CD4-positive, alpha-beta memory T cell (primary cell): ENCODE measurements around the gene ST7. TPM values are rescaled to one million over a fixed set of nuclear protein-coding genes. Genes with fewer than 3 reads are reported as not detected.

Experiments used
- CTCF ChIA-PET: fragments of 350-600 bp; sonication (Branson Sonifier 250); formaldehyde crosslinking; loops from one replicate; lab custom pipeline; 2021; ENCODE audit warnings: inconsistent platforms; ENCODE audit not compliant: partially characterized antibody; lab: Charles Lee
- POLR2A ChIA-PET: fragments of 350-600 bp; sonication (Branson Sonifier 250); formaldehyde crosslinking; loops from one replicate; lab custom pipeline; 2021; ENCODE audit not compliant: partially characterized antibody; lab: Charles Lee
- DNase-seq, 5 donors: peaks; one replicate each; pipeline versions ENCODE4 v3.0.0 to v3.0.0-alpha.2; 2020 to 2022; ENCODE audit warnings: mixed read lengths in 1 of 5
- H3K27ac ChIP-seq: one replicate; pipeline ENCODE4 v1.7.0; 2013; ENCODE audit warnings: low read depth, low read length
- H3K27me3 ChIP-seq: 2 replicates; pipeline ENCODE4 v1.7.0; 2013; ENCODE audit warnings: mild to moderate bottlenecking, low read length, moderate library complexity; ENCODE audit not compliant: insufficient read depth
- H3K36me3 ChIP-seq: 2 replicates; pipeline ENCODE4 v1.7.0; 2013; ENCODE audit warnings: mild to moderate bottlenecking, low read length, moderate library complexity; ENCODE audit not compliant: insufficient read depth
- H3K4me1 ChIP-seq: 2 replicates; pipeline ENCODE4 v1.7.0; 2013; ENCODE audit warnings: mild to moderate bottlenecking, low read length, moderate library complexity; ENCODE audit not compliant: insufficient read depth
- H3K4me3 ChIP-seq, 2 donors: one replicate each; pipeline ENCODE4 v1.7.0; 2013; ENCODE audit warnings: low read length in 2 of 2, mild to moderate bottlenecking in 1 of 2
- H3K9me3 ChIP-seq, 2 donors: one replicate each; pipeline ENCODE4 v1.7.0; 2013; ENCODE audit warnings: low read length in 2 of 2, control low read depth in 1 of 2; ENCODE audit not compliant: control insufficient read depth in 1 of 2
- H3K27ac Mint-ChIP-seq, 7 donors: one replicate each; pipeline ENCODE4 v1.8.0; 2020 to 2021; ENCODE audit warnings: mixed read lengths in 7 of 7, mild to moderate bottlenecking in 6 of 7, inconsistent platforms in 3 of 7, moderate library complexity in 3 of 7
- H3K27me3 Mint-ChIP-seq, 2 donors: one replicate each; pipeline ENCODE4 v1.8.0; 2020 to 2021; ENCODE audit warnings: mixed read lengths in 2 of 2
- H3K36me3 Mint-ChIP-seq, 2 donors: one replicate each; pipeline ENCODE4 v1.8.0; 2020 to 2021; ENCODE audit warnings: mixed read lengths in 2 of 2, inconsistent platforms in 1 of 2, mild to moderate bottlenecking in 1 of 2
- H3K4me1 Mint-ChIP-seq, 4 donors: one replicate each; pipeline ENCODE4 v1.8.0; 2020 to 2021; ENCODE audit warnings: mixed read lengths in 4 of 4, mild to moderate bottlenecking in 1 of 4
- H3K4me3 Mint-ChIP-seq, 8 donors: one replicate each; pipeline ENCODE4 v1.8.0; 2020 to 2021; ENCODE audit warnings: mixed read lengths in 8 of 8, mild to moderate bottlenecking in 7 of 8, moderate library complexity in 6 of 8, inconsistent platforms in 3 of 8
- H3K9me3 Mint-ChIP-seq, 8 donors: one replicate each; pipeline ENCODE4 v1.8.0; 2020 to 2021; ENCODE audit warnings: mixed read lengths in 8 of 8, mild to moderate bottlenecking in 5 of 8, inconsistent platforms in 3 of 8, moderate library complexity in 1 of 8
- intact Hi-C: fragments of 100-400 bp; cut with micrococcal nuclease; formaldehyde crosslinking; loops from one replicate; pipeline ENCODE4 v1.15.1; 2023
- polyA plus RNA-seq, 2 donors: library from polyadenylated mRNA; unstranded; fragments of 300-500 nt; fragmentation: Illumina TruSeq; gene quantifications; one replicate each; pipeline ENCODE4 v1.2.3, GENCODE V29; 2021
- total RNA-seq, 2 experiments: library from RNA; stranded (reverse); gene quantifications; one replicate each; pipeline ENCODE4 v1.2.3, GENCODE V29; 2021

Gene ST7
- total and polyA plus RNA-seq, 4 experiments from 2014 or later: 3.8 to 6.6 (median 4.0) TPM

DNA sequence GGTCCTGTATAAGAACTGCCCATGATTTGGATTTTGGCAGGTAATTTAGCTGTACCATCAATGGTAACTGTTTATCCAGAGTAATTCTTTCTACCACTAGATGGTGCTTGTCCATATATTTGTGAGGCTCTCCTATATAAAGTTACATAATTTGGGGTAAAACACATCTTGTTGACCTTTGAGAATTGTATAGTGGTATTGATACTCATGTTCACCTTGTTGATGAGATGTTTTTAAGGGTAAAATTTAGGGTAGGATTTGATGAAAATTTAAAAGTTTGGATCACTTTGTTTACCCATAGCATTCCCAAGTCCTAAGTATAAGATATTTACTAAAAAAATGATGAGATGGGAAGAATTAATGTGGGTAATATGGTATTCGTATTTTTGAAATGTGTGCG lies 31.6 kb downstream of the ST7 start:
- peaks cover 3% of the 10 kb centered on the region for H3K4me1 ChIP-seq
- intact Hi-C loops: loop anchor here (1.0 to 2.0 kb wide), 5 partner anchors 13 to 1168 kb away; no protein-coding TSS in a partner anchor
- H3K36me3 ChIP-seq: no peaks in the 10 kb centered on the region
- Mint-ChIP-seq H3K27me3 (no peaks in the 10 kb centered on the region), H3K27ac (no peak overlapping the region), H3K36me3 (no peaks in the 10 kb centered on the region), H3K9me3 (no peaks in the 10 kb centered on the region), H3K4me3 (no peak overlapping the region), H3K4me1 (no peaks in the 10 kb centered on the region)
- ChIA-PET CTCF (interaction anchor here (1.0 to 12.1 kb wide), 15 partner anchors 9 to 148 kb away, joined by 3 to 406 read pairs (median 6); no protein-coding TSS in a partner anchor), POLR2A (no interaction called here)
- peak in 4 of 5 donors; percentile 35 to 46 (median 39) for DNase-seq
- H3K27ac ChIP-seq: no peak overlapping the region
- H3K4me3 ChIP-seq: no peak overlapping the region
- H3K27me3 ChIP-seq: no peaks in the 10 kb centered on the region
- H3K9me3 ChIP-seq: no peaks in the 10 kb centered on the region

DNA sequence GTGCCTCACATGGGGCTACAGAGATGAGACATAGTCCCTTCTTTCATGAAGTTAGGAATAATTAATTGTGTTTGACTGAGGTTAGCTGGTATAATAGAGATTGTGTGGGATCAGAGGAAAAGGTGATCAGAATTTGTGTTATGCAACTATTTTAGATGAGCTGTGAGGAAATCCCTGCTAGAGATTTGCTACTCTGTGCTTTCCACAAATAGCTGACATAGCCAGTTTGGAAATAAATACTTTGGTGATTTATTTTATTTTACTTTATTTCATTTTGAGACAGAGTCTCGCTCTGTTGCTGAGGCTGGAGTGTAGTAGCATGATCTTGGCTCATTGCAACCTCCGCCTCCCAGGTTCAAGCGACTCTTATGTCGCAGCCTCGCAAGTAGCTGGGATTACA lies 32.3 kb downstream of the ST7 start:
- H3K9me3 Mint-ChIP-seq: no peaks in the 10 kb centered on the region

DNA sequence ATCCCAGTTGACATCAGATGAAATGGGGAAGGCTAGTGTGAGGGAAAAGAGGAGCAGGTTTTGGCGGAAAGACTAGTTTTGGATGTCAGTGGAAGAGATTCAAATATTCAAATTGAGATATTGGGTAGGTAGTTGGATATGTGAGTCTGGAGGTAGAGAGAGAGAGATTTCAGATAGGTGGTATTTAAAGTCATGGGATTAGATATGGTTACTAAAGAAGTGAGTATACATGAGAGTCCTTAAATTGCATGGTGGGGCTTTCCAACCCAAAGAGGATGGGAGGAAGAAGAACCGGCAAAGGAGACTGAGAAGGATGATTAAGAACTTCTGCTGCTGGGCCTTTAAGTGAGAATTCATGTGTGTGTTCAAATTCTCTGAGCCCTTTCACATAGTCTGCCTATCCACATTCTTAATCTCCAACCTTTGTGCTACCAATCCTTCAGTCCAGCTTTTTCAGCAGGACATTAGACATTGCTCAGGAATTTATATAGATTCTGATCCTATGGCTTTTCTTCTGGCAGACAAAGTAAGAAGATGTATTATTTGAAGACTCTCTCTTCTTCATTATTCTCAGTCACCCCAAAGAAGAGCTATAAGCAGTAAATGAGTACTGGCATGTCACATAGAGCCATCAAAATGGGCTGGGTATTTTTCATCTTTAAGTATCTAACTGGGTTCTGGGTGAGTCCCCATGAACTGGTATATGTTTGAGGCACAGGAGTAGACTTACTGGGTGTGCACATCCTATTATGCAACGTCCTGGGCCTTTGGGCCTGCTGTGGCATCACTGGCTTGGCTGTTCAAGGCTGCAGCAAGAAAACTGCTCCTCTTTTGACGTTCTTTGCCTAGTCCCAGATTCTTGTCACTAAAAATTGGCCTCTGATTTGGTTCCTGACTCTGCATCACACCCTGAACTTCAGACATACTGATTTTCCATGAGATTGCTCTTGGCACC lies 33.6 kb downstream of the ST7 start:
- Mint-ChIP-seq H3K9me3 (no peaks in the 10 kb centered on the region), H3K27me3 (no peaks in the 10 kb centered on the region), H3K27ac (no peak overlapping the region), H3K4me1 (no peaks in the 10 kb centered on the region), H3K36me3 (no peaks in the 10 kb centered on the region), H3K4me3 (no peak overlapping the region)
- no peak overlapping the region for H3K4me3 ChIP-seq
- POLR2A ChIA-PET: no interaction called here
- H3K9me3 ChIP-seq: no peaks in the 10 kb centered on the region
- no peaks in the 10 kb centered on the region for H3K36me3 ChIP-seq
- no peak overlapping the region for H3K27ac ChIP-seq
- CTCF ChIA-PET: interaction anchor here (0.7 to 12.1 kb wide), 9 partner anchors 9 to 146 kb away, joined by 3 to 406 read pairs (median 12); no protein-coding TSS in a partner anchor
- peaks cover 3% of the 10 kb centered on the region for H3K4me1 ChIP-seq
- no peaks in the 10 kb centered on the region for H3K27me3 ChIP-seq
- no peak for DNase-seq
- intact Hi-C loops: no loop called here

More for the DNA sequence above, 32.3 kb downstream of the ST7 start:
- no peak for DNase-seq
- H3K4me3 Mint-ChIP-seq: no peak overlapping the region
- no peak overlapping the region for H3K27ac ChIP-seq
- no peak overlapping the region for H3K4me3 ChIP-seq
- intact Hi-C loops: loop anchor here (1.0 to 2.0 kb wide), 4 partner anchors 55 to 1167 kb away; no protein-coding TSS in a partner anchor
- no peaks in the 10 kb centered on the region for H3K36me3 ChIP-seq
- H3K4me1 Mint-ChIP-seq: no peaks in the 10 kb centered on the region
- H3K27ac Mint-ChIP-seq: no peak overlapping the region
- H3K4me1 ChIP-seq: peaks cover 3% of the 10 kb centered on the region
- ChIA-PET CTCF (interaction anchor here (1.2 to 12.1 kb wide), 11 partner anchors 10 to 147 kb away, joined by 3 to 406 read pairs (median 10); no protein-coding TSS in a partner anchor), POLR2A (no interaction called here)
- H3K36me3 Mint-ChIP-seq: no peaks in the 10 kb centered on the region
- H3K9me3 ChIP-seq: no peaks in the 10 kb centered on the region
- no peaks in the 10 kb centered on the region for H3K27me3 ChIP-seq
- no peaks in the 10 kb centered on the region for H3K27me3 Mint-ChIP-seq

DNA sequence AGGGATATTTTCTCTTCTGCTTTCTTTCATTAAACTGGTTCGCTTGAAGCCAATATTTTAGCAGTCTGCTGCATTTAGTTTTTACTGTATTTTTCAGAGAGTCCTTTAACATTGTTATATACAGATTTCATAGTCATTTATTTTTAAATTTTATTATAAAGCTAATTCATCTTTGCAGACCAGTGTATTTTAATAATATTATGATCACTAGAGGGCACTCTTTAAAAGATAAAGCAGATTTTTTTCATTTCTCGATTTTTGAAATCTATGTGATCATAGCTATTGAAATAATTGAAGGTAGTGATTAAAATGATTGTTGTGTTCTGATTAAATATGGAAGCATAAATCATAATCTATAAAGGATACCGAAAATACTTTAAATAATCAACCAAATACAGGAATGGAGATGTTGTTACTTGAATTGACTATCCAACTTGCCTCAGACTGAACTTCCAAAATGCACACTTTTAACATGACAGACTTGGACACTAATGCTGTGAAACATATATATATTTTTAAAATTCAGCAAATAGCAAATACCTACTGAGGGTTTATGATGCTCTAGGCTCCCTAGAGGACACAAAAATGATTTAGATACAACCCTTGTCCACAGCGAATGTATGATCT lies 35.2 kb downstream of the ST7 start:
- Histone ChIP-seq H3K4me1 (peaks cover 3% of the 10 kb centered on the region), H3K36me3 (no peaks in the 10 kb centered on the region), H3K27me3 (no peaks in the 10 kb centered on the region), H3K27ac (no peak overlapping the region), H3K4me3 (no peak overlapping the region), H3K9me3 (no peaks in the 10 kb centered on the region)
- CTCF ChIA-PET: interaction anchor here (0.7 to 12.1 kb wide), 16 partner anchors 9 to 151 kb away, joined by 3 to 406 read pairs (median 6); no protein-coding TSS in a partner anchor
- no peaks in the 10 kb centered on the region for H3K9me3 Mint-ChIP-seq
- no peaks in the 10 kb centered on the region for H3K27me3 Mint-ChIP-seq
- H3K36me3 Mint-ChIP-seq: no peaks in the 10 kb centered on the region
- intact Hi-C loops: loop anchor here (1.0 kb wide), 2 partner anchors 24 to 139 kb away; no protein-coding TSS in a partner anchor
- POLR2A ChIA-PET: interaction anchor here (1.0 kb wide), 1 partner anchor 21 kb away, joined by 3 read pairs; no protein-coding TSS in a partner anchor
- H3K27ac Mint-ChIP-seq: no peak overlapping the region
- no peak for DNase-seq
- H3K4me1 Mint-ChIP-seq: no peaks in the 10 kb centered on the region
- H3K4me3 Mint-ChIP-seq: no peak overlapping the region

DNA sequence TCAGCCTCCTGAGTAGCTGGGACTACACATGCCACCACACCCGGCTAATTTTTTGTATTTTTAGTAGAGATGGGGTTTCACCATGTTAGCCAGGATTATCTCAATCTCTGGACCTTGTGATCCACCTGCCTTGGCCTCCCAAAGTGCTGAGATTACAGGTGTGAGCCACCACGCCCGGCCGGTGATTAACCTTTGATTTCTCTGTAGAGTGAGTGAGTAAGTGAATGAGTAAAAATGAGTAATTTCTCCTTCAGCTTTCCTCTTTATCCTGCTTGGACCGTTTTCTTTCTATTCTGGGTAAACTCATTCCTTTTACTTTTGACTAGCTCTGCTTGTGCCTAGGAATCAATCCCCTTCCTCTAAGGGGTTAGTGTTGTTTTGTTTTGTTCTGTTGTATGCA lies 36.8 kb downstream of the ST7 start:
- H3K4me3 Mint-ChIP-seq: no peak overlapping the region
- Histone ChIP-seq H3K27ac (no peak overlapping the region), H3K4me3 (no peak overlapping the region), H3K9me3 (no peaks in the 10 kb centered on the region), H3K4me1 (peaks cover 3% of the 10 kb centered on the region), H3K36me3 (no peaks in the 10 kb centered on the region), H3K27me3 (no peaks in the 10 kb centered on the region)
- ChIA-PET CTCF (interaction anchor here (0.5 to 12.1 kb wide), 7 partner anchors 11 to 143 kb away, joined by 3 to 406 read pairs (median 6); no protein-coding TSS in a partner anchor), POLR2A (no interaction called here)
- no peaks in the 10 kb centered on the region for H3K9me3 Mint-ChIP-seq
- no peaks in the 10 kb centered on the region for H3K36me3 Mint-ChIP-seq
- intact Hi-C loops: no loop called here
- H3K27ac Mint-ChIP-seq: peak overlapping the region in 1 of 7 donors; percentile 20
- no peak for DNase-seq
- H3K4me1 Mint-ChIP-seq: no peaks in the 10 kb centered on the region
- H3K27me3 Mint-ChIP-seq: no peaks in the 10 kb centered on the region

DNA sequence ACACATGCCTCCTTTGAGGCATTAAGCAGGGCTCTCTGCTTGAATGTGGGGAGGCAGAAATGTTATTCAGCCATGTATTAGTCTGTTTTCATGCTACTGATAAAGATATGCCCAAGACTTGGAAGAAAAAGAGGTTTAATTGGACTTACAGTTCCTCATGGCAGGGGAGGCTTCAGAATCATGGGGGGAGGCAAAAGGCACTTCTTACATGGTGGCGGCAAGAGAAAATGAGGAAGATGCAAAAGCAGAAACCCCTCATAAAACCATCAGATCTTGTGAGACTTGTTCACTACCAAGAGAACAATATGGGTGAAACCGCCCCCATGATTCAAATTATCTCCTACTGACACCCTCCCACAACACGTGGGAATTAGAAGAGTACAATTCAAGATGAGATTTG lies 37.9 kb downstream of the ST7 start:
- no peak for DNase-seq
- Mint-ChIP-seq H3K9me3 (no peaks in the 10 kb centered on the region), H3K27ac (peak overlapping the region in 2 of 7 donors; percentile 11 to 43), H3K4me1 (no peaks in the 10 kb centered on the region), H3K27me3 (no peaks in the 10 kb centered on the region), H3K36me3 (no peaks in the 10 kb centered on the region), H3K4me3 (no peak overlapping the region)
- H3K9me3 ChIP-seq: no peaks in the 10 kb centered on the region
- H3K27me3 ChIP-seq: no peaks in the 10 kb centered on the region
- no peak overlapping the region for H3K27ac ChIP-seq
- H3K4me3 ChIP-seq: no peak overlapping the region
- POLR2A ChIA-PET: interaction anchor here (2.1 kb wide), 1 partner anchor 18 kb away, joined by 5 read pairs; no protein-coding TSS in a partner anchor
- peaks cover 3% of the 10 kb centered on the region for H3K4me1 ChIP-seq
- intact Hi-C loops: no loop called here
- no peaks in the 10 kb centered on the region for H3K36me3 ChIP-seq
- CTCF ChIA-PET: interaction anchor here (0.9 to 12.1 kb wide), 5 partner anchors 19 to 399 kb away, joined by 3 to 406 read pairs (median 66); no protein-coding TSS in a partner anchor
